Common myeloid progenitor, CD34-positive (primary cell): ENCODE measurements around the gene PSMA6.
"Not testable (repeated sequence)": the region's sequence is repeated elsewhere in the genome, so short reads cannot be mapped to it uniquely, and the experiment has no call there.

ENCODE experiments used
- CTCF ChIA-PET: fragments of 350-600 bp; sonication (Branson Sonifier 250); formaldehyde crosslinking; loops from one replicate; lab custom pipeline; 2021; ENCODE audit warnings: antibody characterized with exemption; lab: Charles Lee
- POLR2A ChIA-PET: fragments of 350-600 bp; sonication (Branson Sonifier 250); formaldehyde crosslinking; loops from one replicate; lab custom pipeline; 2021; ENCODE audit warnings: antibody characterized with exemption; lab: Charles Lee
- DNase-seq, 3 donors: peaks; one replicate each; pipeline versions ENCODE4 v3.0.0 to v3.0.0-alpha.2; 2013
- H3K27ac ChIP-seq, 2 experiments: 1 replicate in 1 of 2; 2 replicates in 1 of 2; pipeline ENCODE4 v1.7.0; 2013; ENCODE audit warnings: inconsistent platforms in 2 of 2, low read length in 2 of 2, mild to moderate bottlenecking in 2 of 2, low read depth in 1 of 2, moderate library complexity in 1 of 2; ENCODE audit not compliant: severe bottlenecking in 2 of 2, insufficient read depth in 1 of 2, poor library complexity in 1 of 2
- H3K27me3 ChIP-seq, 5 experiments: replicated peaks in 2 of 5; 1 replicate in 3 of 5; 2 replicates in 2 of 5; pipeline versions ENCODE4 v1.6.1 to v1.7.0; 2013; ENCODE audit warnings: low read length in 4 of 5, mild to moderate bottlenecking in 2 of 5, moderate library complexity in 2 of 5, inconsistent platforms in 1 of 5; ENCODE audit not compliant: insufficient read depth in 5 of 5, control insufficient read depth in 4 of 5
- H3K36me3 ChIP-seq, 4 experiments: 1 replicate in 2 of 4; 2 replicates in 2 of 4; pipeline versions ENCODE4 v1.6.1 to v1.7.0; 2013; ENCODE audit warnings: low read length in 3 of 4, control low read depth in 1 of 4, mild to moderate bottlenecking in 1 of 4; ENCODE audit not compliant: control insufficient read depth in 4 of 4, insufficient read depth in 4 of 4
- H3K4me1 ChIP-seq, 4 experiments: 1 replicate in 3 of 4; 2 replicates in 1 of 4; pipeline versions ENCODE4 v1.6.1 to v1.7.1; 2013; ENCODE audit warnings: low read length in 3 of 4, mild to moderate bottlenecking in 3 of 4, control low read depth in 1 of 4, inconsistent platforms in 1 of 4, moderate library complexity in 1 of 4; ENCODE audit not compliant: control insufficient read depth in 4 of 4, insufficient read depth in 4 of 4; ENCODE audit errors: control extremely low read depth in 1 of 4
- H3K4me3 ChIP-seq, 7 experiments: 1 replicate in 4 of 7; 2 replicates in 3 of 7; pipeline versions ENCODE4 v1.5.1 to v1.7.0; 2013; ENCODE audit warnings: mild to moderate bottlenecking in 7 of 7, low read length in 6 of 7, moderate library complexity in 6 of 7, inconsistent platforms in 2 of 7, low read depth in 2 of 7, control low read depth in 1 of 7; ENCODE audit not compliant: insufficient read depth in 4 of 7, control insufficient read depth in 1 of 7; ENCODE audit errors: extremely low read depth in 1 of 7
- H3K9me3 ChIP-seq, 5 experiments: 1 replicate in 4 of 5; 2 replicates in 1 of 5; pipeline versions ENCODE4 v1.6.1 to v1.7.1; 2013; ENCODE audit warnings: low read length in 4 of 5, mild to moderate bottlenecking in 2 of 5, inconsistent platforms in 1 of 5, low read depth in 1 of 5, moderate library complexity in 1 of 5; ENCODE audit not compliant: control insufficient read depth in 4 of 5, insufficient read depth in 2 of 5; ENCODE audit errors: control extremely low read depth in 1 of 5
- WGBS: methylation state at CpG from one replicate; pipeline ENCODE4 v1.1.5; 2013; ENCODE audit not compliant: insufficient coverage; 5-methylcytosine and 5-hydroxymethylcytosine counted together

Gene PSMA6

GRCh38 chr14:35344107-35344807 lies 52.1 kb downstream of the PSMA6 start:
- POLR2A ChIA-PET: no interaction called here
- H3K36me3 ChIP-seq: no peaks in the 10 kb centered on the region
- H3K4me1 ChIP-seq: peaks cover 9 to 64% (median 55%) of the 10 kb centered on the region in 4 experiments
- H3K9me3 ChIP-seq: no peaks in the 10 kb centered on the region
- peak; percentile 39 to 68 (median 61) for DNase-seq
- WGBS: 36% methylated on average over 15 of the region's 15 CpGs
- H3K4me3 ChIP-seq: peak overlapping the region in 2 of 7 experiments; percentile 3 to 20
- CTCF ChIA-PET: interaction anchor here (3.0 kb wide), 1 partner anchor 8 kb away, joined by 9 read pairs; no protein-coding TSS in a partner anchor
- no peak overlapping the region for H3K27ac ChIP-seq
- no peaks in the 10 kb centered on the region for H3K27me3 ChIP-seq

GRCh38 chr14:35346738-35347322 lies 54.6 kb downstream of the PSMA6 start:
- H3K4me1 ChIP-seq: peaks cover 5 to 57% (median 46%) of the 10 kb centered on the region in 4 experiments
- no peaks in the 10 kb centered on the region for H3K27me3 ChIP-seq
- no peaks in the 10 kb centered on the region for H3K36me3 ChIP-seq
- no peak for DNase-seq
- ChIA-PET CTCF (interaction anchor here (0.9 to 1.9 kb wide), 3 partner anchors 10 to 23 kb away, joined by 3 to 4 read pairs (median 3); no protein-coding TSS in a partner anchor), POLR2A (no interaction called here)
- H3K27ac ChIP-seq: no peak overlapping the region
- H3K9me3 ChIP-seq: no peaks in the 10 kb centered on the region
- 98% methylated on average over 9 of the region's 11 CpGs for WGBS
- H3K4me3 ChIP-seq: no peak overlapping the region

- ChIA-PET CTCF (interaction anchor here (0.9 to 1.9 kb wide), 2 partner anchors 9 to 17 kb away, joined by 3 to 4 read pairs; no protein-coding TSS in a partner anchor), POLR2A (no interaction called here)
- no peak overlapping the region for H3K27ac ChIP-seq
- peaks cover 7 to 57% (median 46%) of the 10 kb centered on the region in 4 experiments for H3K4me1 ChIP-seq
- no peaks in the 10 kb centered on the region for H3K27me3 ChIP-seq
- DNase-seq: peak in 1 of 3 donors; percentile 27
- no peaks in the 10 kb centered on the region for H3K9me3 ChIP-seq
- H3K4me3 ChIP-seq: no peak overlapping the region
- H3K36me3 ChIP-seq: no peaks in the 10 kb centered on the region
- WGBS: 86% methylated on average over 12 of the region's 13 CpGs
These were observed 55.3 kb downstream of the PSMA6 start for GRCh38 chr14:35347323-35348043.

GRCh38 chr14:35348044-35348380 lies 55.8 kb downstream of the PSMA6 start:
- 86% methylated on average over 4 of the region's 6 CpGs for WGBS

GRCh38 chr14:35349496-35350365 lies 57.5 kb downstream of the PSMA6 start:
- peak overlapping the region in 1 of 2 experiments; percentile 19 for H3K27ac ChIP-seq
- ChIA-PET CTCF (interaction anchor here (0.9 kb wide), 1 partner anchor 16 kb away, joined by 4 read pairs; no protein-coding TSS in a partner anchor), POLR2A (interaction anchor here (0.6 to 1.6 kb wide), 2 partner anchors 17 to 50 kb away, joined by 3 to 4 read pairs; no protein-coding TSS in a partner anchor)
- H3K4me3 ChIP-seq: no peak overlapping the region
- no peaks in the 10 kb centered on the region for H3K9me3 ChIP-seq
- peaks cover 12 to 55% (median 42%) of the 10 kb centered on the region in 4 experiments for H3K4me1 ChIP-seq
- no peaks in the 10 kb centered on the region for H3K27me3 ChIP-seq
- no peaks in the 10 kb centered on the region for H3K36me3 ChIP-seq
- WGBS: 41% methylated on average over 11 of the region's 12 CpGs
- DNase-seq: peak in 2 of 3 donors; percentile 77 to 88

More at GRCh38 chr14:35348044-35348380, 55.8 kb downstream of the PSMA6 start:
- H3K27me3 ChIP-seq, H3K27ac ChIP-seq, DNase-seq, H3K9me3 ChIP-seq, H3K36me3 ChIP-seq, POLR2A ChIA-PET, H3K4me3 ChIP-seq, CTCF ChIA-PET: not testable (repeated sequence)
- peaks cover 9 to 59% (median 49%) of the 10 kb centered on the region in 4 experiments for H3K4me1 ChIP-seq

- H3K36me3 ChIP-seq: no peaks in the 10 kb centered on the region
- H3K4me3 ChIP-seq: no peak overlapping the region
- ChIA-PET POLR2A (interaction anchor here (0.7 to 1.9 kb wide), 5 partner anchors 11 to 53 kb away, joined by 3 to 5 read pairs (median 4); partner anchors contain the start of gene NFKBIA), CTCF (interaction anchor here (1.2 to 1.7 kb wide), 5 partner anchors 9 to 16 kb away, joined by 3 to 11 read pairs (median 7); no protein-coding TSS in a partner anchor)
- WGBS: 93% methylated on average over 3 of the region's 3 CpGs
- H3K4me1 ChIP-seq: peaks cover 10 to 56% (median 41%) of the 10 kb centered on the region in 4 experiments
- H3K27ac ChIP-seq: no peak overlapping the region
- DNase-seq: no peak
- H3K9me3 ChIP-seq: no peaks in the 10 kb centered on the region
- no peaks in the 10 kb centered on the region for H3K27me3 ChIP-seq
These were observed 59.3 kb downstream of the PSMA6 start for GRCh38 chr14:35351497-35351896.
